ENCODE data around the gene ANAPC5.

DNA sequence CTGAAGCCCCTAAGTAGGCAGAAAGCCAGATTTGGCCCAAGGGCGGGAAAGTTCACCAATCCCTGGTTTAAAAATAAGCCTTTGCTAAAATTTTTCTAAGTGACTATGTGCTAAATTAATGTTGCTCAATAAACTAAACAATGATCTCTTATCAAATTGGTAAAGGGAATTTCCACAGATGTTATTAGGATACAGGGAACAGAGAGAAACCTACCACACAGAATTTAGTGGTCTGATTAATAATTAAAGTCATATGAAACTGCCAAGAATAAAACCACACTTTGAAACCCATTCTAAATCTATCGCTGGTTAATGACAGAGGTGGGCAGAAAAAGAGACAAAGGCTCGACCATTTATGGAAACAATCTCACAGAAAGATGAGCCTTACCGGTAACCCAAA, 22.0 kb downstream of the ANAPC5 start:
- TF ChIP-seq, protein P1, sequence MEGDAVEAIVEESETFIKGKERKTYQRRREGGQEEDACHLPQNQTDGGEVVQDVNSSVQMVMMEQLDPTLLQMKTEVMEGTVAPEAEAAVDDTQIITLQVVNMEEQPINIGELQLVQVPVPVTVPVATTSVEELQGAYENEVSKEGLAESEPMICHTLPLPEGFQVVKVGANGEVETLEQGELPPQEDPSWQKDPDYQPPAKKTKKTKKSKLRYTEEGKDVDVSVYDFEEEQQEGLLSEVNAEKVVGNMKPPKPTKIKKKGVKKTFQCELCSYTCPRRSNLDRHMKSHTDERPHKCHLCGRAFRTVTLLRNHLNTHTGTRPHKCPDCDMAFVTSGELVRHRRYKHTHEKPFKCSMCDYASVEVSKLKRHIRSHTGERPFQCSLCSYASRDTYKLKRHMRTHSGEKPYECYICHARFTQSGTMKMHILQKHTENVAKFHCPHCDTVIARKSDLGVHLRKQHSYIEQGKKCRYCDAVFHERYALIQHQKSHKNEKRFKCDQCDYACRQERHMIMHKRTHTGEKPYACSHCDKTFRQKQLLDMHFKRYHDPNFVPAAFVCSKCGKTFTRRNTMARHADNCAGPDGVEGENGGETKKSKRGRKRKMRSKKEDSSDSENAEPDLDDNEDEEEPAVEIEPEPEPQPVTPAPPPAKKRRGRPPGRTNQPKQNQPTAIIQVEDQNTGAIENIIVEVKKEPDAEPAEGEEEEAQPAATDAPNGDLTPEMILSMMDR (IDR thresholded peaks at IDR 0.05): no peak
- TF ChIP-seq POLR2A (IDR thresholded peaks at IDR 0.05; ENCODE audit: low read depth) (no peak), EP300 (IDR thresholded peaks at IDR 0.05) (no peak)

Measured in esophagus muscularis mucosa (tissue), 4 donors.